SK-N-SH treated with all-trans-retinoic acid at 6 μM for 48 hours (cell line): Measurements from ENCODE around the gene MARCHF9.

Experiments
- ATAC-seq: fragments of 200-7000 bp; cut with Tn5 transposase; 3 replicates; pipeline ENCODE4 v1.9.1; 2020; ENCODE audit warnings: mild to moderate bottlenecking, moderate library complexity
- BACH2 ChIP-seq: fragments of 250-450 bp; sonication (Bioruptor Pico); IDR thresholded peaks from 2 replicates; pipeline ENCODE4 v1.9.0; 2021; ENCODE audit warnings: mild to moderate bottlenecking, borderline replicate concordance
- ESRRG ChIP-seq: fragments of 250-450 bp; sonication (Bioruptor Pico); IDR thresholded peaks from 2 replicates; pipeline ENCODE4 v1.6.1; 2021; ENCODE audit warnings: mild to moderate bottlenecking
- GLIS3 ChIP-seq: fragments of 250-450 bp; sonication (Bioruptor Pico); IDR thresholded peaks from 2 replicates; pipeline ENCODE4 v1.5.0; 2020; ENCODE audit warnings: mild to moderate bottlenecking, moderate library complexity
- OSR1 ChIP-seq: fragments of 250-450 bp; sonication (Bioruptor Pico); IDR thresholded peaks from 2 replicates; pipeline ENCODE4 v1.8.0; 2022; ENCODE audit warnings: moderate library complexity, mild to moderate bottlenecking, inconsistent platforms
- PPARA ChIP-seq: fragments of 250-450 bp; sonication (Bioruptor Pico); IDR thresholded peaks from 2 replicates; pipeline ENCODE4 v1.5.0; 2020; ENCODE audit warnings: mild to moderate bottlenecking, borderline replicate concordance
- RARB ChIP-seq: fragments of 250-450 bp; sonication (Bioruptor Pico); IDR thresholded peaks from 2 replicates; pipeline ENCODE4 v1.8.0; 2021; ENCODE audit warnings: mild to moderate bottlenecking, moderate library complexity
- SNAI2 ChIP-seq: fragments of 250-450 bp; sonication (Bioruptor Pico); IDR thresholded peaks from 2 replicates; pipeline ENCODE4 v1.5.0; 2020; ENCODE audit warnings: mild to moderate bottlenecking, moderate library complexity
- TCF4 ChIP-seq: fragments of 250-450 bp; sonication (Bioruptor Pico); IDR thresholded peaks from 2 replicates; pipeline ENCODE4 v1.8.0; 2021; ENCODE audit warnings: mild to moderate bottlenecking, moderate library complexity, borderline replicate concordance
- TOX ChIP-seq: fragments of 250-450 bp; sonication (Bioruptor Pico); IDR thresholded peaks from 2 replicates; pipeline ENCODE4 v1.8.0; 2021; ENCODE audit warnings: mild to moderate bottlenecking, moderate library complexity, borderline replicate concordance
- ZC3H10 ChIP-seq: fragments of 250-450 bp; sonication (Bioruptor Pico); IDR thresholded peaks from 2 replicates; pipeline ENCODE4 v1.5.1; 2021; ENCODE audit warnings: mild to moderate bottlenecking, moderate library complexity
- ZFP3 ChIP-seq: fragments of 250-450 bp; sonication (Bioruptor Pico); IDR thresholded peaks from 2 replicates; pipeline ENCODE4 v1.5.0; 2020; ENCODE audit warnings: mild to moderate bottlenecking, moderate library complexity
- ZFP30 ChIP-seq: fragments of 450-650 bp; formaldehyde crosslinking; IDR thresholded peaks from 2 replicates; pipeline ENCODE4 v1.5.0; 2022; ENCODE audit warnings: mild to moderate bottlenecking, moderate library complexity
- ZNF70 ChIP-seq: fragments of 450-650 bp; formaldehyde crosslinking; IDR thresholded peaks from 2 replicates; pipeline ENCODE4 v1.5.0; 2020; ENCODE audit warnings: mild to moderate bottlenecking, moderate library complexity
- ZNF8 ChIP-seq: fragments of 450-650 bp; formaldehyde crosslinking; IDR thresholded peaks from 2 replicates; pipeline ENCODE4 v1.5.0; 2020; ENCODE audit warnings: mild to moderate bottlenecking, moderate library complexity
- TF ChIP-seq, protein P1 (sequence below): fragments of 250-450 bp; sonication (Bioruptor Pico); IDR thresholded peaks from 2 replicates; pipeline ENCODE4 v1.8.0; 2021; ENCODE audit warnings: low read depth, mild to moderate bottlenecking, moderate library complexity, borderline replicate concordance
- TF ChIP-seq, protein P2 (sequence below): fragments of 250-450 bp; sonication (Bioruptor Pico); IDR thresholded peaks from 2 replicates; pipeline ENCODE4 v1.5.1; 2021; ENCODE audit warnings: mild to moderate bottlenecking, moderate library complexity
- TF ChIP-seq, protein P3 (sequence below): fragments of 250-450 bp; sonication (Bioruptor Pico); IDR thresholded peaks from 2 replicates; pipeline ENCODE4 v1.8.0; 2020; ENCODE audit warnings: mild to moderate bottlenecking, moderate library complexity, borderline replicate concordance
- TF ChIP-seq, protein P4 (sequence below): fragments of 250-450 bp; sonication (Bioruptor Pico); IDR thresholded peaks from 2 replicates; pipeline ENCODE4 v1.5.1; 2020; ENCODE audit warnings: low read depth, mild to moderate bottlenecking, moderate library complexity
- TF ChIP-seq, protein P5 (sequence below): fragments of 250-450 bp; sonication (Bioruptor Pico); IDR thresholded peaks from 2 replicates; pipeline ENCODE4 v1.5.0; 2020; ENCODE audit warnings: mild to moderate bottlenecking, moderate library complexity

Gene MARCHF9

DNA sequence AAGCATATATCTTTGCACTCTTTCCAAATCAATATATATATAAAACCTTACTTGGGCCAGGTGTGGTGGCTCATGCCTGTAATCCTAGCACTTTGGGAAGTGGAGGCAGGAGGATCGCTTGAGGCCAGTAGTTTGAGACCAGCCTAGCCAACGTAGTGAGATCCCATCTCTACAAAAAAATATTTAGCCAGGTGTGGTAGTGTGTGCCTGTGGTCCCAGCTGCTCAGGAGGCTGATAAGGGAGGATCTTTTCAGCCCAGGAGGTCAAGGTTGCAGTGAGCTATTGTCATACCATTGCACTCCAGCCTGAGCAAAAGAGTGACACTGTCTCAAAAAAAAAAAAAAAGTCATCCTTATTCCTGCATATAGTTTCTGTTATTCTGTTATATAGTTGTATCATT is 46.6 kb upstream of the MARCHF9 start:
- ATAC-seq: no peak
- TF ChIP-seq, protein P1, sequence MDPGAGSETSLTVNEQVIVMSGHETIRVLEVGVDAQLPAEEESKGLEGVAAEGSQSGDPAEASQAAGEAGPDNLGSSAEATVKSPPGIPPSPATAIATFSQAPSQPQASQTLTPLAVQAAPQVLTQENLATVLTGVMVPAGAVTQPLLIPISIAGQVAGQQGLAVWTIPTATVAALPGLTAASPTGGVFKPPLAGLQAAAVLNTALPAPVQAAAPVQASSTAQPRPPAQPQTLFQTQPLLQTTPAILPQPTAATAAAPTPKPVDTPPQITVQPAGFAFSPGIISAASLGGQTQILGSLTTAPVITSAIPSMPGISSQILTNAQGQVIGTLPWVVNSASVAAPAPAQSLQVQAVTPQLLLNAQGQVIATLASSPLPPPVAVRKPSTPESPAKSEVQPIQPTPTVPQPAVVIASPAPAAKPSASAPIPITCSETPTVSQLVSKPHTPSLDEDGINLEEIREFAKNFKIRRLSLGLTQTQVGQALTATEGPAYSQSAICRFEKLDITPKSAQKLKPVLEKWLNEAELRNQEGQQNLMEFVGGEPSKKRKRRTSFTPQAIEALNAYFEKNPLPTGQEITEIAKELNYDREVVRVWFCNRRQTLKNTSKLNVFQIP (CRISPR knock-in tag): no peak
- TF ChIP-seq, protein P2, sequence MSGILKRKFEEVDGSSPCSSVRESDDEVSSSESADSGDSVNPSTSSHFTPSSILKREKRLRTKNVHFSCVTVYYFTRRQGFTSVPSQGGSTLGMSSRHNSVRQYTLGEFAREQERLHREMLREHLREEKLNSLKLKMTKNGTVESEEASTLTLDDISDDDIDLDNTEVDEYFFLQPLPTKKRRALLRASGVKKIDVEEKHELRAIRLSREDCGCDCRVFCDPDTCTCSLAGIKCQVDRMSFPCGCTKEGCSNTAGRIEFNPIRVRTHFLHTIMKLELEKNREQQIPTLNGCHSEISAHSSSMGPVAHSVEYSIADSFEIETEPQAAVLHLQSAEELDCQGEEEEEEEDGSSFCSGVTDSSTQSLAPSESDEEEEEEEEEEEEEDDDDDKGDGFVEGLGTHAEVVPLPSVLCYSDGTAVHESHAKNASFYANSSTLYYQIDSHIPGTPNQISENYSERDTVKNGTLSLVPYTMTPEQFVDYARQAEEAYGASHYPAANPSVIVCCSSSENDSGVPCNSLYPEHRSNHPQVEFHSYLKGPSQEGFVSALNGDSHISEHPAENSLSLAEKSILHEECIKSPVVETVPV: no peak
- no peak for TF ChIP-seq SNAI2 (CRISPR knock-in tag)
- no peak for TF ChIP-seq PPARA (CRISPR knock-in tag)
- TF ChIP-seq, protein P3, sequence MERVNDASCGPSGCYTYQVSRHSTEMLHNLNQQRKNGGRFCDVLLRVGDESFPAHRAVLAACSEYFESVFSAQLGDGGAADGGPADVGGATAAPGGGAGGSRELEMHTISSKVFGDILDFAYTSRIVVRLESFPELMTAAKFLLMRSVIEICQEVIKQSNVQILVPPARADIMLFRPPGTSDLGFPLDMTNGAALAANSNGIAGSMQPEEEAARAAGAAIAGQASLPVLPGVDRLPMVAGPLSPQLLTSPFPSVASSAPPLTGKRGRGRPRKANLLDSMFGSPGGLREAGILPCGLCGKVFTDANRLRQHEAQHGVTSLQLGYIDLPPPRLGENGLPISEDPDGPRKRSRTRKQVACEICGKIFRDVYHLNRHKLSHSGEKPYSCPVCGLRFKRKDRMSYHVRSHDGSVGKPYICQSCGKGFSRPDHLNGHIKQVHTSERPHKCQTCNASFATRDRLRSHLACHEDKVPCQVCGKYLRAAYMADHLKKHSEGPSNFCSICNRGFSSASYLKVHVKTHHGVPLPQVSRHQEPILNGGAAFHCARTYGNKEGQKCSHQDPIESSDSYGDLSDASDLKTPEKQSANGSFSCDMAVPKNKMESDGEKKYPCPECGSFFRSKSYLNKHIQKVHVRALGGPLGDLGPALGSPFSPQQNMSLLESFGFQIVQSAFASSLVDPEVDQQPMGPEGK (CRISPR knock-in tag): no peak
- TF ChIP-seq RARB: no peak
- TF ChIP-seq, protein P4, sequence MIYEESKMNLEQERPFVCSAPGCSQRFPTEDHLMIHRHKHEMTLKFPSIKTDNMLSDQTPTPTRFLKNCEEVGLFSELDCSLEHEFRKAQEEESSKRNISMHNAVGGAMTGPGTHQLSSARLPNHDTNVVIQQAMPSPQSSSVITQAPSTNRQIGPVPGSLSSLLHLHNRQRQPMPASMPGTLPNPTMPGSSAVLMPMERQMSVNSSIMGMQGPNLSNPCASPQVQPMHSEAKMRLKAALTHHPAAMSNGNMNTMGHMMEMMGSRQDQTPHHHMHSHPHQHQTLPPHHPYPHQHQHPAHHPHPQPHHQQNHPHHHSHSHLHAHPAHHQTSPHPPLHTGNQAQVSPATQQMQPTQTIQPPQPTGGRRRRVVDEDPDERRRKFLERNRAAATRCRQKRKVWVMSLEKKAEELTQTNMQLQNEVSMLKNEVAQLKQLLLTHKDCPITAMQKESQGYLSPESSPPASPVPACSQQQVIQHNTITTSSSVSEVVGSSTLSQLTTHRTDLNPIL (CRISPR knock-in tag): no peak
- no peak for TF ChIP-seq GLIS3
- TF ChIP-seq TOX (CRISPR knock-in tag): no peak
- no peak for TF ChIP-seq ESRRG (CRISPR knock-in tag)
- no peak for TF ChIP-seq TCF4
- no peak for TF ChIP-seq OSR1 (CRISPR knock-in tag)
- TF ChIP-seq, protein P5, sequence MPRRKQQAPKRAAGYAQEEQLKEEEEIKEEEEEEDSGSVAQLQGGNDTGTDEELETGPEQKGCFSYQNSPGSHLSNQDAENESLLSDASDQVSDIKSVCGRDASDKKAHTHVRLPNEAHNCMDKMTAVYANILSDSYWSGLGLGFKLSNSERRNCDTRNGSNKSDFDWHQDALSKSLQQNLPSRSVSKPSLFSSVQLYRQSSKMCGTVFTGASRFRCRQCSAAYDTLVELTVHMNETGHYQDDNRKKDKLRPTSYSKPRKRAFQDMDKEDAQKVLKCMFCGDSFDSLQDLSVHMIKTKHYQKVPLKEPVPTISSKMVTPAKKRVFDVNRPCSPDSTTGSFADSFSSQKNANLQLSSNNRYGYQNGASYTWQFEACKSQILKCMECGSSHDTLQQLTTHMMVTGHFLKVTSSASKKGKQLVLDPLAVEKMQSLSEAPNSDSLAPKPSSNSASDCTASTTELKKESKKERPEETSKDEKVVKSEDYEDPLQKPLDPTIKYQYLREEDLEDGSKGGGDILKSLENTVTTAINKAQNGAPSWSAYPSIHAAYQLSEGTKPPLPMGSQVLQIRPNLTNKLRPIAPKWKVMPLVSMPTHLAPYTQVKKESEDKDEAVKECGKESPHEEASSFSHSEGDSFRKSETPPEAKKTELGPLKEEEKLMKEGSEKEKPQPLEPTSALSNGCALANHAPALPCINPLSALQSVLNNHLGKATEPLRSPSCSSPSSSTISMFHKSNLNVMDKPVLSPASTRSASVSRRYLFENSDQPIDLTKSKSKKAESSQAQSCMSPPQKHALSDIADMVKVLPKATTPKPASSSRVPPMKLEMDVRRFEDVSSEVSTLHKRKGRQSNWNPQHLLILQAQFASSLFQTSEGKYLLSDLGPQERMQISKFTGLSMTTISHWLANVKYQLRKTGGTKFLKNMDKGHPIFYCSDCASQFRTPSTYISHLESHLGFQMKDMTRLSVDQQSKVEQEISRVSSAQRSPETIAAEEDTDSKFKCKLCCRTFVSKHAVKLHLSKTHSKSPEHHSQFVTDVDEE: no peak
- TF ChIP-seq ZC3H10: no peak
- TF ChIP-seq BACH2 (CRISPR knock-in tag): no peak

DNA sequence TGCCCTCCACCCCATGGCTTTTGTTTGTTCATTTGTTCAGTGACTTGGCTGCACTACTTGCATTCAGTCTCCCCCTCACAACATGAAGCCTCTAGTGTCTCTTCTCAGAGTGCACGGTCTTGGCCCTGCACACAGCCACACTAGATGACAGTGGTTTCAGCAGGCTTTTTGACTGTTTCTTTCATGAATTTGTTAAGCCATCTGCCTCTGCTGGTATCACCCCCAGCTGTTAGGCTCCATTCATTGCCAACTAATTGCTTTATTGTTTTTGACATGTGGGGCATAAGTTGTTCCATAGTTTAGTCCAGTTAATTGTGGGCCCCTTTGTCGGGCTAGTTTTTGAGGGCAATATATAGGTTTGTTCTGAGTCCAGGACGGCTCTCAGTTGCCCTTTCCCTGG is 42.2 kb upstream of the MARCHF9 start:
- TF ChIP-seq RARB (no peak), ZC3H10 (no peak), ZFP3 (CRISPR knock-in tag) (no peak), TCF4 (no peak), PPARA (CRISPR knock-in tag) (no peak), ZFP30 (CRISPR knock-in tag) (no peak), GLIS3 (no peak), SNAI2 (CRISPR knock-in tag) (no peak), ZNF70 (CRISPR knock-in tag) (no peak), ZNF8 (CRISPR knock-in tag) (no peak)
- TF ChIP-seq, protein P3 (CRISPR knock-in tag): no peak
- TF ChIP-seq, protein P4 (CRISPR knock-in tag): no peak
- TF ChIP-seq, protein P2: no peak
- TF ChIP-seq, protein P1 (CRISPR knock-in tag): no peak

More for the DNA sequence above, 42.2 kb upstream of the MARCHF9 start:
- ATAC-seq: no peak
